Hepatocyte (in vitro differentiated cells): ENCODE measurements around the gene UQCR10. TPM values are rescaled to one million over a fixed set of nuclear protein-coding genes. Genes with fewer than 3 reads are reported as not detected.

Source experiments
- DNase-seq: peaks from one replicate; pipeline ENCODE4 v3.0.0-alpha.2; 2016; ENCODE audit warnings: low spot score
- H2AFZ ChIP-seq: fragments of 200-600 bp; sonication (generic); 2 replicates; pipeline ENCODE4 v1.6.0; 2016; ENCODE audit warnings: antibody characterized with exemption, mild to moderate bottlenecking
- H3K27ac ChIP-seq: fragments of 200-600 bp; sonication (generic); 2 replicates; pipeline ENCODE4 v1.5.1; 2016; ENCODE audit warnings: mild to moderate bottlenecking
- H3K27me3 ChIP-seq: fragments of 200-600 bp; sonication (generic); 2 replicates; pipeline ENCODE4 v1.6.1; 2016
- H3K36me3 ChIP-seq: fragments of 200-600 bp; sonication (generic); replicated peaks from 2 replicates; pipeline ENCODE4 v1.5.1; 2016; ENCODE audit warnings: low read depth; ENCODE audit not compliant: insufficient read depth
- H3K4me1 ChIP-seq: fragments of 200-600 bp; sonication (generic); 2 replicates; pipeline ENCODE4 v1.5.1; 2016; ENCODE audit warnings: mild to moderate bottlenecking, moderate library complexity; ENCODE audit not compliant: insufficient read depth
- H3K4me2 ChIP-seq: fragments of 200-600 bp; sonication (generic); 2 replicates; pipeline ENCODE4 v1.6.0; 2016
- H3K4me3 ChIP-seq: fragments of 200-600 bp; sonication (generic); 2 replicates; pipeline ENCODE4 v1.5.1; 2016; ENCODE audit warnings: mild to moderate bottlenecking
- H3K79me2 ChIP-seq: fragments of 200-600 bp; sonication (generic); 2 replicates; pipeline ENCODE4 v1.6.0; 2017; ENCODE audit warnings: mild to moderate bottlenecking
- H3K9me2 ChIP-seq: fragments of 200-600 bp; sonication (generic); replicated peaks from 2 replicates; pipeline ENCODE4 v1.6.0; 2017; ENCODE audit warnings: mild to moderate bottlenecking; ENCODE audit not compliant: insufficient read depth
- H3K9me3 ChIP-seq: fragments of 200-600 bp; sonication (generic); 2 replicates; pipeline ENCODE4 v1.5.1; 2016; ENCODE audit warnings: low read depth, mild to moderate bottlenecking
- H4K20me1 ChIP-seq: fragments of 200-600 bp; sonication (generic); 2 replicates; pipeline ENCODE4 v1.6.0; 2016; ENCODE audit warnings: mild to moderate bottlenecking; ENCODE audit not compliant: insufficient read depth, poor library complexity, severe bottlenecking
- EZH2 ChIP-seq: fragments of 200-600 bp; sonication (generic); IDR thresholded peaks from 2 replicates; pipeline ENCODE4 v1.6.1; 2016; ENCODE audit warnings: antibody characterized with exemption, mild to moderate bottlenecking, borderline replicate concordance
- EZH2phosphoT487 ChIP-seq: fragments of 200-600 bp; sonication (generic); IDR thresholded peaks from one replicate; pipeline ENCODE4 v1.6.1; 2018; ENCODE audit warnings: antibody characterized with exemption, mild to moderate bottlenecking, low read depth, moderate library complexity; ENCODE audit not compliant: unreplicated experiment, severe bottlenecking
- WGBS: methylation state at CpG from one replicate; pipeline ENCODE4 v1.1.6; 2016; ENCODE audit warnings: low lambda C conversion rate; ENCODE audit errors: missing lambda C conversion rate; 5-methylcytosine and 5-hydroxymethylcytosine counted together
- polyA plus RNA-seq: library from polyadenylated mRNA; unstranded; fragments of >200 nt; fragmentation: Nextera tagmentation; extraction: Ambion mirVana; gene quantifications from 2 replicates; pipeline ENCODE4 v1.2.1, GENCODE V29; 2016
- small RNA-seq: library from RNA; depleted of rRNA; stranded (forward); fragments of <200 nt; gene quantifications from one replicate; pipeline ENCODE3, GENCODE V24; 2014
- total RNA-seq: library from RNA; depleted of rRNA; stranded (reverse); fragments of >200 nt; gene quantifications from 2 replicates; pipeline ENCODE4 v1.2.3, GENCODE V29; 2014
- TF ChIP-seq, protein P1 (sequence below): fragments of 200-600 bp; sonication (generic); IDR thresholded peaks from 2 replicates; pipeline ENCODE4 v1.5.1; 2016; ENCODE audit warnings: antibody characterized with exemption, mild to moderate bottlenecking; ENCODE audit not compliant: poor library complexity

The UQCR10 gene
- total and polyA plus RNA-seq, 2 experiments from 2014 or later: 122 to 414 TPM

GRCh38 chr22:29816539-29816938 is 49.4 kb downstream of the UQCR10 start:
- H3K36me3 ChIP-seq: no peaks in the 10 kb centered on the region
- H3K9me2 ChIP-seq: no peaks in the 10 kb centered on the region
- WGBS: 92% methylated on average over 5 of the region's 6 CpGs
- no peak overlapping the region for H3K4me2 ChIP-seq
- no peaks in the 10 kb centered on the region for H3K9me3 ChIP-seq
- DNase-seq: no peak
- no peaks in the 10 kb centered on the region for H3K27me3 ChIP-seq
- H2AFZ ChIP-seq: no peak overlapping the region
- TF ChIP-seq EZH2 (no peak), EZH2phosphoT487 (no peak)
- TF ChIP-seq, protein P1, sequence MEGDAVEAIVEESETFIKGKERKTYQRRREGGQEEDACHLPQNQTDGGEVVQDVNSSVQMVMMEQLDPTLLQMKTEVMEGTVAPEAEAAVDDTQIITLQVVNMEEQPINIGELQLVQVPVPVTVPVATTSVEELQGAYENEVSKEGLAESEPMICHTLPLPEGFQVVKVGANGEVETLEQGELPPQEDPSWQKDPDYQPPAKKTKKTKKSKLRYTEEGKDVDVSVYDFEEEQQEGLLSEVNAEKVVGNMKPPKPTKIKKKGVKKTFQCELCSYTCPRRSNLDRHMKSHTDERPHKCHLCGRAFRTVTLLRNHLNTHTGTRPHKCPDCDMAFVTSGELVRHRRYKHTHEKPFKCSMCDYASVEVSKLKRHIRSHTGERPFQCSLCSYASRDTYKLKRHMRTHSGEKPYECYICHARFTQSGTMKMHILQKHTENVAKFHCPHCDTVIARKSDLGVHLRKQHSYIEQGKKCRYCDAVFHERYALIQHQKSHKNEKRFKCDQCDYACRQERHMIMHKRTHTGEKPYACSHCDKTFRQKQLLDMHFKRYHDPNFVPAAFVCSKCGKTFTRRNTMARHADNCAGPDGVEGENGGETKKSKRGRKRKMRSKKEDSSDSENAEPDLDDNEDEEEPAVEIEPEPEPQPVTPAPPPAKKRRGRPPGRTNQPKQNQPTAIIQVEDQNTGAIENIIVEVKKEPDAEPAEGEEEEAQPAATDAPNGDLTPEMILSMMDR: no peak
- peaks cover 6% of the 10 kb centered on the region for H3K4me1 ChIP-seq
- H4K20me1 ChIP-seq: no peaks in the 10 kb centered on the region
- H3K4me3 ChIP-seq: no peak overlapping the region
- no peak overlapping the region for H3K27ac ChIP-seq
- H3K79me2 ChIP-seq: no peaks in the 10 kb centered on the region

DNA sequence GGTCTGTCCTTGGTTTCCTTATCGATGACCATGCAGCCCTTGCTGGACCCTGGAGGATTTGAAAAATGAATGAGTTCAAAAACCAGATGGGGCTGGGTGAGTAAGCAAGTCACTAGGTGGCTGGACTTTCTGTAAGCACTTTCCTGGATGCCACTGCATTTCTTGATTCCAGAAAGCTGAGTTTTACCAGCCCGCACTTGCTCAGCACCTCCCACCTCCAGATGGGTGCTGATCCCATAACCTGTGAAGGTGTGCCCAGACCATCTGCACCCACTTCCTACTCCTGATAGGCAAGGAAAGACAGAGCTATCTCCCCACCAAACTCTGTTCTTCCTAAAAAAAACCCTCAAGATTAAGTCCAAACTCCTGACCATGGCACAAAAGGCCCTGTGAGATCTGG is 49.8 kb downstream of the UQCR10 start:
- TF ChIP-seq, protein P1: no peak
- TF ChIP-seq EZH2 (no peak), EZH2phosphoT487 (no peak)
- Histone ChIP-seq H3K4me3 (no peak overlapping the region), H3K79me2 (no peaks in the 10 kb centered on the region), H3K9me2 (no peaks in the 10 kb centered on the region), H3K27ac (no peak overlapping the region), H3K36me3 (no peaks in the 10 kb centered on the region), H3K9me3 (no peaks in the 10 kb centered on the region), H4K20me1 (no peaks in the 10 kb centered on the region), H3K4me2 (no peak overlapping the region), H3K4me1 (peaks cover 4% of the 10 kb centered on the region), H3K27me3 (no peaks in the 10 kb centered on the region), H2AFZ (no peak overlapping the region)
- no peak for DNase-seq
- 93% methylated on average over 2 of the region's 2 CpGs for WGBS

DNA sequence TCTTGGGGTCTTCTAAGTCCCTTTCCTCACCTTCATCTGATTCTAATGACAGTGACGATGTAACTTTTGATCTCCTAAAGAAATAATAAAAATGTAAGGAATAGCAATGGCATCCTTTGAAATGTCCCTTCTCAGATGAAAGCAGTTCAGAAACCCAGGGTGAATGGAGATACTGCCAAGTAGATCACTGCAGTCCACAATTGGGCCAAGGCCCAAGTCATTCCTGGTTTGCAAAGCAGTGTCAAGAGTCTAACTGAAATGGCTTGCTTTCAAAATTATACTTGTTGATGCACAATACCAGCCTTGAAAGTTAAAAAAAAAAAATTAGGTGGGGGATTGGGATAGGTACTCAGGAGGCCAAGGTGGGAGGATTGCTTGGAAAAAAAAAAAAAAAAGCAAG is 50.6 kb downstream of the UQCR10 start:
- H3K9me2 ChIP-seq: no peaks in the 10 kb centered on the region
- H3K4me3 ChIP-seq: no peak overlapping the region
- no peak overlapping the region for H3K27ac ChIP-seq
- no peak overlapping the region for H3K4me2 ChIP-seq
- H2AFZ ChIP-seq: no peak overlapping the region
- H3K36me3 ChIP-seq: no peaks in the 10 kb centered on the region
- no peak for TF ChIP-seq EZH2
- H3K79me2 ChIP-seq: no peaks in the 10 kb centered on the region
- H3K27me3 ChIP-seq: no peaks in the 10 kb centered on the region
- no peaks in the 10 kb centered on the region for H4K20me1 ChIP-seq
- 97% methylated on average over 1 of the region's 1 CpG for WGBS
- peaks cover 4% of the 10 kb centered on the region for H3K4me1 ChIP-seq
- H3K9me3 ChIP-seq: no peaks in the 10 kb centered on the region
- DNase-seq: no peak

DNA sequence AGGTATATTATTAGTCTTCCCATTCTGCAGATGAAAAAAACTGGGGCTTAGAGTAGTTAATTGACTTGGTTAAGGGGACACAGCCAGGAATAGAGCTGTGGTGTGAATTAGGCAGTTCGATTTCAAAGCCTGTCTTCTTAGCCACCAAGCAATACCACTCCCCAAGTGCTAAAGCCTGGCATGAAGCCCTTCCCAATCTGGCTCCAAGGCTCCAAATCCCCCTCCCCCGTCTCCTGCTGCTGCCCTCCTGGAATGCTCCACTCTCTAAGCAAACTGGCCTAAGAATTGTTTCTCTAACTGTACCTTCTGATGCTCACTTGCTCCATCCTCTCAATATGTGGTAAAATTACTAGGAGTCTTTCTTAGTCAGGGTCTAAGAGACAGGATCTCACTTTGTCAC is 52.3 kb downstream of the UQCR10 start:
- Histone ChIP-seq H2AFZ (no peak overlapping the region), H4K20me1 (no peaks in the 10 kb centered on the region), H3K4me1 (peaks cover under 1% of the 10 kb centered on the region), H3K4me3 (no peak overlapping the region), H3K27me3 (no peaks in the 10 kb centered on the region), H3K27ac (no peak overlapping the region), H3K79me2 (no peaks in the 10 kb centered on the region), H3K36me3 (no peaks in the 10 kb centered on the region), H3K9me3 (no peaks in the 10 kb centered on the region), H3K4me2 (no peak overlapping the region), H3K9me2 (no peaks in the 10 kb centered on the region)
- TF ChIP-seq, protein P1: no peak
- TF ChIP-seq EZH2phosphoT487 (no peak), EZH2 (no peak)
- DNase-seq: no peak
- 96% methylated on average over 2 of the region's 2 CpGs for WGBS

Small RNAs within 50 kb of the gene (small RNA-seq; reads per million reads assigned to genes)
- not detected for gene RF00019

Other genes with a start within 250 kb of the UQCR10 start
- gene THOC5, start 213.6 kb upstream of the UQCR10 start, total RNA-seq: 26.5 and 27.7 TPM in 2 replicates
- gene THOC5, start 213.6 kb upstream of the UQCR10 start, polyA plus RNA-seq: 21.5 and 23.0 TPM in 2 replicates
- 160 and 165 TPM in 2 replicates for gene NIPSNAP1, start 186.3 kb upstream of the UQCR10 start, total RNA-seq
- 132 and 136 TPM in 2 replicates for gene NIPSNAP1, start 186.3 kb upstream of the UQCR10 start, polyA plus RNA-seq
- 22.6 and 30.7 TPM in 2 replicates for gene NF2, start 163.7 kb upstream of the UQCR10 start, total RNA-seq
- gene NF2, start 163.7 kb upstream of the UQCR10 start, polyA plus RNA-seq: 18.5 and 21.5 TPM in 2 replicates
- 0.44 TPM in 1 of 2 replicates, not detected in the other for gene CABP7, start 47.4 kb upstream of the UQCR10 start, total RNA-seq
- gene CABP7, start 47.4 kb upstream of the UQCR10 start, polyA plus RNA-seq: 0.13 and 0.16 TPM in 2 replicates
- 18.2 and 25.7 TPM in 2 replicates for gene ZMAT5, start 362 bp upstream of the UQCR10 start, total RNA-seq
- gene ZMAT5, start 362 bp upstream of the UQCR10 start, polyA plus RNA-seq: 29.0 and 38.5 TPM in 2 replicates
- gene ASCC2, start 70.9 kb downstream of the UQCR10 start, total RNA-seq: 25.9 and 26.2 TPM in 2 replicates
- 54.2 and 54.8 TPM in 2 replicates for gene ASCC2, start 70.9 kb downstream of the UQCR10 start, polyA plus RNA-seq
- gene MTMR3, start 115.8 kb downstream of the UQCR10 start, total RNA-seq: 33.4 and 42.7 TPM in 2 replicates
- 16.2 and 18.8 TPM in 2 replicates for gene MTMR3, start 115.8 kb downstream of the UQCR10 start, polyA plus RNA-seq